ENCODE data around the gene USH1G.

DNA sequence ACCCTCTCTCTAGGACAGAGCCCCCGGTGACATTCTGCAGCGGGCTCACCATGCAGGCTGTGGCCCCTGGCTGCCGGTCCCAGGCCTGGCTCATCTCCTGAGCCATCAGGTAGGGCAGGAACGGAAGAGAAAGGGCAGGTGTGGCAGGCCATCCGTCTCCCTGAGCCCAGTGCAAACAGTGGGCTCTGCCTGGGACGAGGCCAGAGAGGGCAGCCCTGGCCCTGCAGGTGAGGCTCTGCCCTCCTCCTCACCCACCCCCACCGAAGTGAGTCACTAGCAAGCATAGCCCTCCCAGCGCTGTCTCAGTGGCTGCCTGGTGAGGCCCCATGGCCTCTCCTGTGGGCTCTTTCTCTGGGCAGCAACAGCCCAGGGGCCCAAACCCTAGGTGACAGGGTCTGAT lies 27.2 kb upstream of the USH1G start:
- TF ChIP-seq EZH2 (IDR thresholded peaks at IDR 0.05; ENCODE audit: borderline replicate concordance, low read length): no peak
- TF ChIP-seq, protein P1, sequence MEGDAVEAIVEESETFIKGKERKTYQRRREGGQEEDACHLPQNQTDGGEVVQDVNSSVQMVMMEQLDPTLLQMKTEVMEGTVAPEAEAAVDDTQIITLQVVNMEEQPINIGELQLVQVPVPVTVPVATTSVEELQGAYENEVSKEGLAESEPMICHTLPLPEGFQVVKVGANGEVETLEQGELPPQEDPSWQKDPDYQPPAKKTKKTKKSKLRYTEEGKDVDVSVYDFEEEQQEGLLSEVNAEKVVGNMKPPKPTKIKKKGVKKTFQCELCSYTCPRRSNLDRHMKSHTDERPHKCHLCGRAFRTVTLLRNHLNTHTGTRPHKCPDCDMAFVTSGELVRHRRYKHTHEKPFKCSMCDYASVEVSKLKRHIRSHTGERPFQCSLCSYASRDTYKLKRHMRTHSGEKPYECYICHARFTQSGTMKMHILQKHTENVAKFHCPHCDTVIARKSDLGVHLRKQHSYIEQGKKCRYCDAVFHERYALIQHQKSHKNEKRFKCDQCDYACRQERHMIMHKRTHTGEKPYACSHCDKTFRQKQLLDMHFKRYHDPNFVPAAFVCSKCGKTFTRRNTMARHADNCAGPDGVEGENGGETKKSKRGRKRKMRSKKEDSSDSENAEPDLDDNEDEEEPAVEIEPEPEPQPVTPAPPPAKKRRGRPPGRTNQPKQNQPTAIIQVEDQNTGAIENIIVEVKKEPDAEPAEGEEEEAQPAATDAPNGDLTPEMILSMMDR (conservative IDR thresholded peaks at IDR 0.05 in 1 of 2, IDR thresholded peaks at IDR 0.05 in 1 of 2; ENCODE audit: extremely low read depth in 1 of 2, insufficient read depth in 1 of 2, low read depth in 1 of 2, low read length in 2 of 2): no peak
